Measurements from ENCODE around the gene EDDM13.
"Not testable (repeated sequence)": the region's sequence is repeated elsewhere in the genome, so short reads cannot be mapped to it uniquely, and the experiment has no call there.

Gene EDDM13

DNA sequence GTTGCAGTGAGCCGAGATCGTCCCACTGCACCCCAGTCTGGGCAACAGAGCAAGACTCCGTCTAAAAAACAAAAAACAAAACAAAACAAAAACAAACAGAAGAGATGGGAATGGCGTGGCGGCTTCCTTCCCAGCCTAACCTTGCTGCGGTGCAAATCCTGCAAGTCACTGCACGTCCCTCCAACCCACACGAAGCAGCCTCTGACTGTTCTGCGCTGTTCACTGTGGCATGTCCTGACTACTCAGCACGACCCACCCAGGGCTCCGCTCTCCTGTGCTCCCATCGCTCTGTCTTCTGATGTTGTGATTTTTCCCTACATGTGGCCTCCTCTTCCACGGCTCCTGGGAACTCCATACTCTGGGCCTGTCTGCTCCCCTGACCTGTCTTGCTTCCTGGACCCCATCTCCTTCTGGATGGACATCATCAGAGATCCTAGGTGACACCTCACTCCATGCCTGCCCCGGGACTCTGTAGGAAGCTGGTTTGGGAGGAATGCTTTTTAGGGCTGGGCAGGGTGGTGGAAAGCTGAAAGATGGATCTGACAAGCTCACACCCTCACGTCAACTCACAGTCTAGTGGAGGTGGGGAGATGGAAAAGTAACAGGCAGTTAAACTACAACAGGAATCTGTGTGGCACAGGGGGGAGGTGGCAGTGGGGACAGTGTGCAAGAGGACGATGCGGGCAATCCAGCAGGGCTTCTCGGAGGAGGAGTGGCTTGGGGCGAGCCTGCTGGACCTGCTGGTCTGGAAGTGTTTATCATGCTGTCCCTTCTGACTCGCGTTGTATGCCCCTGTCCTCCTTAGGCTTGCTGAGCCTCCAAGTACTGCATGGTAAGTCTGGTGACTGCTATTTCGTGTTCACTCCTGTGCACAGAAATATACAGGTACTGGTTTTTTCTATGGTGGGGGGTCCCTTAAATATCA is 23.2 kb downstream of the EDDM13 start:
- DNase-seq, result no peak

GRCh38 chr19:56297010-56297409 is 24.5 kb downstream of the EDDM13 start:
- DNase-seq, result no peak

DNA sequence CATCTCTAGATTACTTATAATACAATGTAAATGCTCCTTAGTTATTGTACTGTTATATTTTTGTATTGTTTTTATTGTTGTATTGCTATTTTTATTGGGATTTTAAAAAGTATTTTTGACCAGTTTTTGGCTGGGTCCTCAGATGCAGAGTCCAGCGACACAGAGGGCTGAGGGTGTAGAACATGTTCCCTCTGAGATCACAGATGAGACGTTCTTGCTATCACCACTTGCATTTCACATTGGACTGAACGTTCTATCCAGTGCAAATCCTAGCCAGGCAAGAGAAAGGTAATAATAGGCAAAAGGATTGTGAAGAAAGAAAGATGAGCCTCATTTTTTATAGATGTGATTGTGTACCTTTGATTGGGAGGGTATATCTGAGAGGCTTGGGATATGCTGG is 27.1 kb downstream of the EDDM13 start:
- DNase-seq, result no peak

GRCh38 chr19:56301155-56301554 is 28.6 kb downstream of the EDDM13 start:
- DNase-seq, result no peak

- DNase-seq, result no peak
Measured at GRCh38 chr19:56301886-56302620, 29.5 kb downstream of the EDDM13 start.

- no peak for DNase-seq
Measured at GRCh38 chr19:56304243-56304642, 31.7 kb downstream of the EDDM13 start.

- no peak for DNase-seq
Measured at GRCh38 chr19:56306016-56306415, 33.5 kb downstream of the EDDM13 start.

GRCh38 chr19:56307062-56307461 is 34.5 kb downstream of the EDDM13 start:
- not testable (repeated sequence) for DNase-seq

- DNase-seq, result no peak
Measured at GRCh38 chr19:56308792-56309191, 36.2 kb downstream of the EDDM13 start.

DNA sequence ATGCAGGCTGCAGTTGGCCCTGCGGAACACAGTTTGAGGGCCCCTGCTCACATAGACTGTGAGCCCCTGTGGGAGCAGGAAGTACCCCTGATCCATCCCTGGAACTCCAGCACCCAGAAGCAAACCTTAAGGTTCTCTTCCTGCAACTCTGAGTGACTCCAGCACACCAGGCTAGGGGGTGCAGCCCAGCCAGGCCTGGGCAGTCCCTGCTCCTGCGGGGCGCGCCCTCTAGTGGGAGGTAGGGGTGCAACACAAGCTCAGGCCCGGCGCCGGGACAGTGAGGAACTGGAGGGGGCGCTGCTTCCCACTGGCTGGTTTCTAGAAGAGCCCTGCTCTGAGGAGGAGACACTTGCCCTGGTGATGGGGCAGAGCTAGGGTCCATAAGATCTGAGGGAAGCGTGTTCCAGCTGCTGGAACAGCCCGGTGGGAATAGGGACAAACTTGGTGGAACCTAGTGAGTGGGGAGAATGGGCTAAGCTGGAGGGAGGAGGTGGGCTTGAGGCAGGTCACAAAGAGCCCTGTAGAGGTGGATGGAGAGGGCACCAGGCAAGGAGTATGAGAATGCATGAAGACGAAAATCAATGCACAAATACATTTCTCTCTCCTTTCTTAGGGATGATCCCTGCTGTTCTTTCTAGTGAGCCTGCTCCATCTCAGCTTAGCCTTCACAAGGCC is 37.1 kb downstream of the EDDM13 start:
- DNase-seq, result peak; percentile 26

DNA sequence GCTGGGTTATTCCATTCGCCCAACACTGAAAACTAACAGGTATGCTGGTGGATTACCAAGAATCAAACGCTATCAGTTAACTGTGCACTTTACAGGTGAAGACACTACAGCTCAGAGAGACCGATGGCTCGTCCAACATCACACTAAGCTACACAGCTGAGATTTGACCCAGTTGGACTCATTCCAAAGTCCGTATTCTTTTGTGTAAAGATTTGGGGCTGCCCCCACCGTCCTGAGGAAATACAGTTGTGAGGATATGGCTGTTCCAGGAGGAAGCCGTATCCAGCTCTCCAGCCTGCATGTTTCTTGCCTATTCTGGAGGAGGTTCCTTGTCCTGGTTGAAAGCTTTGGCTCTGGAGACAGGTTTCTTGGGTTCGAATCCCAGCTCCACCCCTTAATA is 37.9 kb downstream of the EDDM13 start:
- DNase-seq, result no peak

DNA sequence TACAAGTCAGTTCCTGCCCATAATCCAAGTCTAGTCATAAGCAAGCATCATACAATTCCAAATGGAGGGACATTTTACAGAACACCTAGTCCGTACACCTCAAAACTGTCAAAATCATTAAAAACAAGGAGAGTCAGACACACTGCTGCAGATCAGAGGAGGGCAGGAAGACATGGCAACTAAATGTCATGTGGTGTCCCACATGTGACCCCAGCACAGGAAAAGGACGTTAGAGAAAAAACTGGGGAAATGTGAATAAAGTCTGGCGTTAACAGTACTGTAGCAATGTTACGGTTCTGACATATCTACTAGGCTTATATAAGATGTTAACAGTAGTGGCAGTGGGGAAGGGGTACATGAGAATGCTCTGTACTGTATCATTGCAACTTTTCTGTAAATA is 39.8 kb downstream of the EDDM13 start:
- no peak for DNase-seq

DNA sequence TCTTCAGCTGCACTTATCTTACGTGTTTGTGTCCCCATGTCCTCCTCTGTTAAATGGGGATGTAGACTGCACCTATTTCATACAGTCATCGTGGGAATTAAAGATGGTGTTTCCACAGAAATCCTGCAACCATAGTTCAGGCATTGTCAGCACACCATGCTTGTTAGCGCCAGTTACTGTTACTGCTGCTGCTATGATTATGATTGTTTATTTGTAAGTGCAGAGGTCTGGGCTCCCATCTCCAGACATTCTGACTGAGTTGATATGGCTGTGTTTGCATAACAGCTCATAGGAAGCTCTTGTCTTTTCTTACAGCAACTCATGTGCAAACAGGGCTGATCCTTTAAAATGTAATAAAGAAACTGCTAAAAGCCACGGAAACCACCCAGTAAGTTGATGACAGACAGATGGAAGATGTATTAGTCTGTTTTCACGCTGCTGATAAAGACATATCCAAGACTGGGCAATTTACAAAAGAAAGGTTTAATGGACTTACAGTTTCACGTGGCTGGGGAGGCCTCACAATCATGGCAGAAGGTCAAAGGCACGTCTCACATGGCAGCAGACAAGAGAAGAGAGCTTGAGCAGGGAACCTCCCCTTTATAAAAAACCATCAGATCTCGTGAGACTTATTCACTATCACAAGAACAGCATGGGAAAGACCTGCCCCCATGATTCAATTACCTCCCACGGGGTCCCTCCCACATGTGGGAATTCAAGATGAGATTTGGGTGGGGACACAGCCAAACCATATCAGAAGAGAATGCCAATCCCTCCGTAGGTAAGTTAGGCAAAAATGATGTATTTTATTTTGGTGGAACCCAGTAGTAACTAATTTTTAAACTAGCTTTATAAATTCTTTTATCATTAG is 40.5 kb downstream of the EDDM13 start:
- DNase-seq, result no peak

DNA sequence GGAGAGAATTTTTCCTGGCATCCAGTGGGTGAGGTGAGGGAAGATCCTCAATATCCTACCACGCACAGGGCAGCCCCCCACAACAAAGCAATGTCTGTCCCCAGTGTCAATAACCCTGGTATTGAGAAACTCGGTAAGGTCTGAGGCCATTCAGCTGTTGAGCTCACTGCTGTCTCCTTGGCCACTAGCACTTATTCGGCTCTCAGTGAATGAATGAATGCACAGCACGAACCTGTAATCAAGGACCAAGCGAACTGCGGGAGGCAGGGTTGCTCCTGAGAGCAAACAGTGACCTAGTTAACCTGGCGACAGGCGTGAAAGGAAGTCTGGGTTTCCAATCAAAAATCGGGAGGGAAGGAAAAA is 41.5 kb downstream of the EDDM13 start:
- DNase-seq, result no peak

- DNase-seq, result peak; percentile 99
Measured at GRCh38 chr19:56314381-56315076, 42.0 kb downstream of the EDDM13 start, which contains the start of gene ZSCAN5A. TSS of gene ZSCAN5A (minus strand) at chr19:56314839. CDS start at chr19:56225046, 89,793 bp downstream.

GRCh38 chr19:56315077-56315828 is 42.7 kb downstream of the EDDM13 start:
- DNase-seq, result peak; percentile 90

DNA sequence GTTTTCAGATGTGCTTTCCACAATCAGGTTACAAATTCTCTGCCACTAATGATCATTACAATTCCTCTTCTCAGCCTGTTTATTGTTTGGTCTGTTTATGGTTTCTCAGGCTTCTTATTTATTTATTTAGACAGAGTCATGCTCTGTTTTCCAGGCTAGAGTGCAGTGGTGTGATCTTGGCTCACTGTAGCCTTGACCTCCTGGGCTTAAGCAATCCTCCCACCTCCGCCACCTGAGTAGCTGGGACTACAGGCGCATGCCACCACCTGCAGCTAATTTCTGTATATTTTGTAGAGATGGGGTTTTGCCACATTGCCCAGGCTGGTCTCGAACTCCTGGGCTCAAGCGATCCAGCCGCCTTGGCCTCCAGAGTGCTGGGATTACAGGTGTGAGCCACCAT is 44.2 kb downstream of the EDDM13 start:
- DNase-seq, result no peak

DNA sequence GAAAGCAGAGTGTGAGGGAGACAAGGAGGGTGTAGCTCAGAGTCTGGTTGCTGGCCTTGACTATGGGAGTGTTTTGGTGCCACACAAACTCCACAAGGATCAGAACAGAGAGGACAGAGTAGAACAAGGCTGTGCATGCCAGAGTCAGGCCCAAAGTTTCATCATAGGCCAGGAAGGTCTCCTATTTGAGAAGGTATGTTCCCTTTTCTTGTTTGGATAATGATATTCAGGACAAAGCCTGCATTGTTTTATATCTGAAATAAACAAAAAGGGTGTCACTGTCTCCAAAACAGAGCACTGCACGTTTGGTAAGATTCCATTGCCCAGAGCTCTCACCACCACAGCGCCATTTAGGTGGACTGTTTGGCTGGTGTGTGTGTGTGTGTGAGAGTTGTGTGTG is 45.2 kb downstream of the EDDM13 start:
- DNase-seq, result no peak

DNA sequence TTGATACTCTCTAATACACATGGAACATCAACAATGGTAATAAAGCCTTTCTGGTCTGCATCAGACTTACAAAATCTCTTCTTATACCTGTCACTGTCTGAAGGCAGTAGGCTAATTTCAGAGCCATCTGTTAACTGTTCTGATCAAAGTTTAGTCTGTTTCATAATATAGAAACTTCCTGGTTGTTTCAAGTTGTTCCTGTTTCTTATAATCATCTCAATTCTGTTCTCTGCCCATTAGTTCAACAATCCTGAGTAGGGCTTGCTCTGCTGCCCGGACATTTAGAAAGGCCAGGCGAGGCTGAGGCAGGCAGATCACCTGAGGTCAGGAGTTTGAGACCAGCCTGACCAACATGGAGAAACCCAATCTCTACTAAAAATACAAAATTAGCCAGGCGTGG is 47.4 kb downstream of the EDDM13 start:
- no peak for DNase-seq

- no peak for DNase-seq
Measured at GRCh38 chr19:56321254-56321988, 48.9 kb downstream of the EDDM13 start.
